ENCODE measurements around the gene RCVRN.

RCVRN gene

DNA sequence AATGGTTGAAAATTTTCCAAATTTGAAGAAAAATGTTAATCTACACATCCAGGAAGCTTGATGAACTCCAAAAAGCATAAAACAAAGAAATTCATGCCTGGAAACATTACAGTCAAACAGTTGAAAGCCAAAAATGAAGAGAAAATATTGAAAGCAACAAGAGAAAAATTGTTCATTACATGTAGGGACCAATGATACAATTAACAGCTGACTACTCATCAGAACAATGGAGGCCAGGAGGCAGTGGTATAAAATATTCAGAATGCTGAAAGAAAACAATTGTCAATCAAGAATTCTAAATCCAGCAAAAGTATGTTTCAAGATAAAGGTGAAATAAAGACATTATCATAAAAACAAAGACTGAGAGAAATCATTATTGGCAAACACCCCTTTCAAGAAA lies 21.6 kb downstream of the RCVRN start:
- no peak for TF ChIP-seq CTCF (conservative IDR thresholded peaks at IDR 0.05; ENCODE audit: control insufficient read depth, insufficient read depth, low read depth, low read length)
- no peak for DNase-seq (ENCODE audit: low read depth)
- no peak overlapping the region for H3K4me3 ChIP-seq (ENCODE audit: control insufficient read depth, low read depth, low read length)

DNA sequence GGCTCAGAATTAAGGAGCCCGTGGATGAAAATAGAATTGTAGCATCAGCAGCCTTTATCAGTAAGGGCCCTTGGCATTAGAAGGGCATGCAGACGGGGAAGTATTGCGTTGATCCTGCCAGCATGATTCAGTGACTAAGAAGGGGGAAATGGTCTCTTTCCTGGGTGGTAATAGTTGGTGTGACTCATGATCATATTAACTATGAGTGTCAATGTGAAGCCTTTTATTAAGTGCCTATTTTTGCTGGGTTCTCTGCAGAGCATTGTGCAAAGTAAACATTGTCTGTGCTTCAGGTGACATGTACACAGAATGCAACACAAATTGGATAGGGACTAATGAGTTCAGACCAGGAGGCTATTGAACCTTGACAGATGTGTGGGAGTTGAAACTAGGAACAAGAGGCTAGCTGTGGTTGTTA lies 24.5 kb downstream of the RCVRN start:
- H3K4me3 ChIP-seq (ENCODE audit: control insufficient read depth, low read depth, low read length) = no peak overlapping the region
- no peak for TF ChIP-seq CTCF (conservative IDR thresholded peaks at IDR 0.05; ENCODE audit: control insufficient read depth, insufficient read depth, low read depth, low read length)
- peak; percentile 52 for DNase-seq (ENCODE audit: low read depth)

DNA sequence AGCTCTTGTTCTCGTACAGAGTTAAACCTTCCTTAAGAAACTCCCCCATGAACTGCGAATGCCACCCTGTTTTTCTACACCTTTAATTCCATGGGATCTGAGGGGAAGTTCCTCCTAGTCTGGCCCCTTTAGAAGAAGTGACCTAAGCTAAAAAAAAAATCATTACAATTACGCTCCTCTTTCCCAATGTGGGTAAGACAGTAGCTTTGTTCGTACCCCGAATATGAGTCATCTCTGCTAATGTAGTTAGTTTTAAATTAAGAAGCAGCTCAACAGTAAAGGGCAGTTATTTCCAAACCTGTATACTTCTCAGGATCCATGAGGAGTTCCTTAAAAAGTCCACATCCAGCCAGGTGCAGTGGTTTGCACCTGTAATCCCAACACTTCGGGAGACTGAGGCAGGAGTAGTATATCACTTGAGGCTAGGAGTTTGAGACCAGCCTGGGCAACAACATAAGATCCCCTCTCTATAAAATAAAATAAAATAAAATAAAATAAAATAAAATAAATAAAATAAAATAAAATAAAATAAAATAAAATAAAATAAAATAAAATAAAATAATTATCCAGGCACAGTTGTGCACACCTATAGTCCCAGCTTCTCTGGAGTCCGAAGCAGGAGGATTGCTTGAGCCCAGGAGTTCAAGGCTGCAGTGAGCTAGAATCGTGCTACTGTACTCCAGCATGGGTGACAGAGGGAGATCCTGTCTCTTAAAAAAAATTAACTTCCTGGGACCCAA lies 26.1 kb downstream of the RCVRN start:
- H3K4me3 ChIP-seq (ENCODE audit: control insufficient read depth, low read depth, low read length) = no peak overlapping the region
- no peak for TF ChIP-seq CTCF (conservative IDR thresholded peaks at IDR 0.05; ENCODE audit: control insufficient read depth, insufficient read depth, low read depth, low read length)
- peak; percentile 76 for DNase-seq (ENCODE audit: low read depth)

DNA sequence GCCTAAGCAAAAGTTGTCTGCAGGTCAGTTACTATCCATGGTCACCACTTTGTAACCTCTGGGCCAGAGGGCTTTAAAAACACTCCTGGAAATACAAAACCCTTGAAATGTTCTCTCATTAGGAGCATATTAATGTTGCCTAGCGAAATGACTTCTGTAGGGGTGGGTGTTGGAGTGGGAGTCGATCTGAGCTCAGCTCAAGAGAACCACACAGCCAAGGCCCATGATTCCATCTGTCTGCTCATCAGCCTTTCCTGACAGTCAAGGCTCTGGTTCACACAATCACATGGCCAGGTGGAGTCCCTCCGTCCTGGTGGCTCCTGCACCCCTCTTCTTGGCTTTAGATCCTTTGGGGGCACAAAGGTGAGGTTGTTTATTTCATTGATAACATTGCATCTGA lies 26.7 kb downstream of the RCVRN start:
- DNase-seq (ENCODE audit: low read depth) = no peak
- TF ChIP-seq CTCF (conservative IDR thresholded peaks at IDR 0.05; ENCODE audit: control insufficient read depth, insufficient read depth, low read depth, low read length) = no peak
- H3K4me3 ChIP-seq (ENCODE audit: control insufficient read depth, low read depth, low read length) = no peak overlapping the region

DNA sequence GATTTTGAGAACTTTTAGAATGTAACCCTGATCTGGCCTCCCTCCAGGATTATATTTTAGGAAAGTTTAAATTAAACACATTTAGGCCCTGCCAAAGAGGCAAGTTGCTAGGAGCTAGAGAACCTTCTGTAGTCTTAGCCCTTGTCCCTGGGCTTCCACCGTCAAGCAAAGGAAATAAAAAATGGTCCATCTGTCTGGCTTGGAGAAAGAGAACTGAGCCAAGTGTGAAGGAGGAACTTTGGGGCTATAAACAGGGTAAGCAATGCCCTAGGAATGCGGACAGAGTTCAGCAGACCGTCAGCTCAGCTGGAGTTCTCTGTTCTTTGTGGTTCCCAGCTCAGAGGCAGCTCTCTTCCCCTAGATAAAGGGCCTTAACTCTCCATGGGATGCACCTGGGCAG lies 29.6 kb downstream of the RCVRN start:
- no peak overlapping the region for H3K4me3 ChIP-seq (ENCODE audit: control insufficient read depth, low read depth, low read length)
- peak; percentile 86 for DNase-seq (ENCODE audit: low read depth)
- TF ChIP-seq CTCF (conservative IDR thresholded peaks at IDR 0.05; ENCODE audit: control insufficient read depth, insufficient read depth, low read depth, low read length) = no peak

- TF ChIP-seq CTCF (conservative IDR thresholded peaks at IDR 0.05; ENCODE audit: control insufficient read depth, insufficient read depth, low read depth, low read length) = no peak
These were observed 30.3 kb downstream of the RCVRN start for GRCh38 chr17:9874722-9875121.

More at GRCh38 chr17:9874722-9875121, 30.3 kb downstream of the RCVRN start:
- DNase-seq (ENCODE audit: low read depth) = no peak
- H3K4me3 ChIP-seq (ENCODE audit: control insufficient read depth, low read depth, low read length) = no peak overlapping the region
